Stimulated activated CD8-positive, alpha-beta memory T cell treated with anti-CD3 and anti-CD28 coated beads, Interleukin-12 subunit alpha, Interleukin-12 subunit beta, amount 100 ng/mL, for 1 hour (primary cell): Measurements from ENCODE around the gene PRH1.

Source experiments
- DNase-seq: peaks from one replicate; pipeline ENCODE4 v3.0.0-alpha.2; 2020; ENCODE audit warnings: low read depth

The PRH1 gene

GRCh38 chr12:10884086-10884725 is at the start of gene PRH1:
PRH1 (minus strand) TSS chr12:10884255; CDS start chr12:10884217, 38 bp downstream.
- no peak for DNase-seq

GRCh38 chr12:10928746-10929286 is 44.8 kb upstream of the PRH1 start, which contains the start of gene PRH2:
PRH2 (plus strand) TSS chr12:10929236; CDS start chr12:10929274, 38 bp downstream.
- no peak for DNase-seq

- no peak for DNase-seq
Observed at GRCh38 chr12:10926269-10926668, 42.2 kb upstream of the PRH1 start.

GRCh38 chr12:10919809-10920208 is 35.8 kb upstream of the PRH1 start:
- DNase-seq: no peak

GRCh38 chr12:10910380-10910779 is 26.3 kb upstream of the PRH1 start:
- DNase-seq: no peak

GRCh38 chr12:10909462-10909861 is 25.4 kb upstream of the PRH1 start, which contains the start of gene TAS2R13:
TAS2R13 (minus strand) TSS chr12:10909562; CDS start chr12:10909298, 264 bp downstream.
- DNase-seq: no peak

GRCh38 chr12:10904686-10905085 is 20.6 kb upstream of the PRH1 start:
- no peak for DNase-seq

- no peak for DNase-seq
Observed at GRCh38 chr12:10901427-10901826, 17.4 kb upstream of the PRH1 start.

GRCh38 chr12:10900972-10901371 is 16.9 kb upstream of the PRH1 start:
- no peak for DNase-seq

- no peak for DNase-seq
Observed at GRCh38 chr12:10900530-10900929, 16.5 kb upstream of the PRH1 start.

GRCh38 chr12:10896854-10897253 is 12.8 kb upstream of the PRH1 start:
- no peak for DNase-seq

GRCh38 chr12:10891937-10892336 is 7.9 kb upstream of the PRH1 start:
- no peak for DNase-seq

GRCh38 chr12:10889226-10889625 is 5.2 kb upstream of the PRH1 start:
- DNase-seq: no peak

GRCh38 chr12:10873378-10873777 is 10.7 kb downstream of the PRH1 start:
- DNase-seq: no peak

- no peak for DNase-seq
Observed at GRCh38 chr12:10867381-10867780, 16.7 kb downstream of the PRH1 start.

GRCh38 chr12:10863512-10864218 is 20.4 kb downstream of the PRH1 start:
- no peak for DNase-seq

- DNase-seq: no peak
Observed at GRCh38 chr12:10861366-10861765, 22.7 kb downstream of the PRH1 start.

GRCh38 chr12:10855807-10856206 is 28.2 kb downstream of the PRH1 start:
- DNase-seq: no peak

- no peak for DNase-seq
Observed at GRCh38 chr12:10853776-10854175, 30.3 kb downstream of the PRH1 start.

GRCh38 chr12:10851243-10851858 is 32.7 kb downstream of the PRH1 start:
- DNase-seq: no peak

GRCh38 chr12:10849425-10849878 is 34.6 kb downstream of the PRH1 start, which contains the start of gene PRR4:
PRR4 (minus strand) TSS chr12:10849475; CDS start chr12:10849437, 38 bp downstream.
- DNase-seq: no peak

GRCh38 chr12:10847744-10848143 is 36.3 kb downstream of the PRH1 start:
- no peak for DNase-seq

- no peak for DNase-seq
Observed at GRCh38 chr12:10842862-10843261, 41.2 kb downstream of the PRH1 start.
